Measurements from ENCODE around the gene S1PR2.

The S1PR2 gene

GRCh38 chr19:10191347-10191746, 39.8 kb downstream of the S1PR2 start:
- no peak for DNase-seq (ENCODE audit: low read depth)

DNA sequence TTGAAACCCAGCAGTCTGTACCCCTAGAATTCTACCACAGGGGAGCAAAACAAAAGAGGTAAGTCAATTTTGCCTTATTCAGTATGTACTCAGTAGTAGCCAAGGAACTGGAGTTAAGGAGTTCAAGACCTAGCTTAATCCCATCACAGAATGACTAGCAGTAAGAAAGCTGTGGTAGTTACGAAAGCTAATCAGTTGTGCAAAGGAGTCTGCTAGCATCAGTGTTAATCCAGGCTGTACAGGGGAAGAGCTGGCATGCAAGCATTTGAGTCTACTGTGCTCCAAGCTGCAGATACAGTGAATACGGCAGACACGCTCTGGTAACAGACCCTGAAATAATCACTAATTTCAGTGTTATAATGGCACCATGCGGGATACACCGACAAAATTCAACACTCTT, 41.1 kb downstream of the S1PR2 start:
- TF ChIP-seq CTCF (IDR thresholded peaks at IDR 0.05; ENCODE audit: insufficient read depth, low read depth, low read length, missing control alignments) = no peak
- H3K4me3 ChIP-seq (ENCODE audit: low read length) = no peak overlapping the region

More at GRCh38 chr19:10191347-10191746, 39.8 kb downstream of the S1PR2 start:
- TF ChIP-seq CTCF (IDR thresholded peaks at IDR 0.05; ENCODE audit: insufficient read depth, low read depth, low read length, missing control alignments) = no peak
- H3K4me3 ChIP-seq (ENCODE audit: low read length) = no peak overlapping the region

DNA sequence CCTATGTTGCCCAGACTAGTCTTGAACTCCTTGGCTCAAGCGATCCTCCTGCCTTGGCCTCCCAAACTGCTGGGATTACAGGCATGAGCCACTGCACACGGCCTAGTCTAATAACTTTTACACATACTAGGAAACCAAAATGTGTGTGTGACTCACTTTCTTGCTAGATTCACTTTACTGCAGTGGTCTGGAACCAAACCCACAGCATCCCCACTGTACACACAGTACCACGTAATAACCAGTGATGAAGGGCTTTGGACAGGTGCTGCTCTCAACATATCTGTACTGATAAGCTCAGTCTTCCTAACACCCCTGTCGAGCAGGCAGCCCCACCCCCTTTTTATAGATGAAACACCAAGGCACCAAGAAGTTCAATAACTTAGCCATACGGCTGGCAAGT, 41.5 kb downstream of the S1PR2 start:
- H3K4me3 ChIP-seq (ENCODE audit: low read length) = no peak overlapping the region
- TF ChIP-seq CTCF (IDR thresholded peaks at IDR 0.05; ENCODE audit: insufficient read depth, low read depth, low read length, missing control alignments) = no peak
- DNase-seq (ENCODE audit: low read depth) = no peak

More for the DNA sequence above, 41.1 kb downstream of the S1PR2 start:
- DNase-seq (ENCODE audit: low read depth) = no peak

- no peak for TF ChIP-seq CTCF (IDR thresholded peaks at IDR 0.05; ENCODE audit: insufficient read depth, low read depth, low read length, missing control alignments)
- no peak overlapping the region for H3K4me3 ChIP-seq (ENCODE audit: low read length)
- DNase-seq (ENCODE audit: low read depth) = no peak
Measured at GRCh38 chr19:10187315-10187714, 43.8 kb downstream of the S1PR2 start.

DNA sequence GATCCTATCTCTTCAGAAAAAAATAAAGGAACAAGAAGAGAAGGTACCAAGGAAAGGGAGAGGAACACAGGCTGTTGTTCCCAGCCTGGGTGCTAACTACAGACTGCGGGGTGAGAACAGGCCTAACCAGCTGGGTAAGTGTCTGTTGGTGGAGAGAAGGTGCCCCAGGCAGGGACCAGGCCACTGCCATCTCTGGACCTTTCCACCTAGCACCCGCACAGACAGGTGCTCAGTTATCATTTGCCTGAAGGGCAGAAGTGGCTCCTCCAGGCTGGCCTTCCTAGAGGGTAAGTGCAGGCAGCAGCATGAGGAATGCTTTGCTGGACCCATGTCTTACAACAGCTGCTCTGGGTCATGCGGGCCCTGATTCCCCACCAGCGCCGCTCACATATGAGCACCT, 46.5 kb downstream of the S1PR2 start:
- H3K4me3 ChIP-seq (ENCODE audit: low read length) = no peak overlapping the region
- TF ChIP-seq CTCF (IDR thresholded peaks at IDR 0.05; ENCODE audit: insufficient read depth, low read depth, low read length, missing control alignments) = no peak
- DNase-seq (ENCODE audit: low read depth) = peak; percentile 61

GRCh38 chr19:10183926-10184325, 47.2 kb downstream of the S1PR2 start:
- no peak for TF ChIP-seq CTCF (IDR thresholded peaks at IDR 0.05; ENCODE audit: insufficient read depth, low read depth, low read length, missing control alignments)
- H3K4me3 ChIP-seq (ENCODE audit: low read length) = no peak overlapping the region
- DNase-seq (ENCODE audit: low read depth) = no peak

GRCh38 chr19:10182847-10183246, 48.3 kb downstream of the S1PR2 start:
- no peak for TF ChIP-seq CTCF (IDR thresholded peaks at IDR 0.05; ENCODE audit: insufficient read depth, low read depth, low read length, missing control alignments)
- no peak for DNase-seq (ENCODE audit: low read depth)
- H3K4me3 ChIP-seq (ENCODE audit: low read length) = no peak overlapping the region
